HG03439 (cell line): ENCODE results near the gene CD8B2.
"Not testable (repeated sequence)": the region's sequence is repeated elsewhere in the genome, so short reads cannot be mapped to it uniquely, and the experiment has no call there.

ENCODE experiments used
- ATAC-seq: cut with Tn5 transposase; IDR thresholded peaks from one replicate; pipeline ENCODE4 v1.9.1; 2021; ENCODE audit warnings: mild to moderate bottlenecking, moderate library complexity; ENCODE audit not compliant: unreplicated experiment

CD8B2 gene

DNA sequence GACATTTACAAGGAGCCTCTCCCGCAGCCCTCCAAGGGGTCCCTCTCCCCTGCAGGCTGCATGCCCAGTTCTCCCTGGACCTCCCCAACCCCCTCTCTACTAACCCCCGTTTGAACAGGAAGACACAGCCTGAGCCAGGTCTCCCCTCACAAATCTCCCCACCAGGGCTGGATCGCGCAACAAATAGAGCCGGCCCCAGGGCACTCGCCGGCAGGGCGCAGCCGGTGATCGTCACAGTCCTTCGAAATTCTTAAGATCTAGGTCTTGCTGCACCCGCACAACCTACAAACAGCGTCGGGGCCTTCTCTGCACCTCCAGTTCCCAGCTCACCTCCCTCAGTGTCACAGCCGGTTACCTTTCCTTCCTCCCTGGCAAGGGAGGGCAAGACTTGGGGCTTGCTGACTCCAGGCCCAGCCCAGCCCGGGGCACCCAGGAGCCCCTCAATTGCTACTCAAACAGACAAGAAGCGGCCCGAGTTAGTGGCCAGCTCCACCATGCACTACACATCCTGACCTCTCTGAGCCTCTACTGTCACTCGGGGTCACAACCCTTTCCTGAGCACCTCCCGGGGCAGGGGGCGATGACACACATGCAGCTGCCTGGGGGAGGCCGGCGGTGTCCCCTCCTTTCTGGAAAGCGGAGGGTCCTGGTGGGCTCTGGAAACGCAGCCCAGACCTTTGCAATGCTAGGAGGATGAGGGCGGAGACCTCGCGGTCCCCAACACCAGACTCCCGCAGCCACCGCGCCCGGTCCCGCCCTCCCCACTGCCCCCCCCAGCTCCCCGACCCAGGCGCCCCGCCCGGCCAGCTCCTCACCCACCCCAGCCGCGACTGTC, at the start of gene CD8B2:
TSS of gene CD8B2 (plus strand) at position 814 of the 835 bp plus-strand sequence. CDS start 63 bp downstream, outside the sequence.
- ATAC-seq, result not testable (repeated sequence)

DNA sequence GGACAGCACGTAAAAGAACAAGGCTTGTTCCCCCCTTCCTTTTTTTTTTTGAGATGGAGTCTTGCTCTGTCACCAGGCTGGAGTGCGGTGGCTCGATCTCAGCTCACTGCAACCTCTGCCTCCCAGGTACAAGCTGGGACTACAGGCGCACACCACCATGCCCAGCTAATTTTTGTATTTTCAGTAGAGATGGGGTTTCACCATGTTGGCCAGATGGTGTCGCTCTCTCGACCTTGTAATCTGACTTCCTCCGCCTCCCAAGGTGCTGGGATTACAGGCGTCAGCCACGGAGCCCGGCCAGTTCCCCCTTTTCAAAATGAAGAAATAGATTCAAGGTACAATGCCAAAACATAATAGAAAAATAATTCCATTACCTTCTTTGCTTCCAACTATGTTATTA, 25.3 kb upstream of the CD8B2 start:
- not testable (repeated sequence) for ATAC-seq

DNA sequence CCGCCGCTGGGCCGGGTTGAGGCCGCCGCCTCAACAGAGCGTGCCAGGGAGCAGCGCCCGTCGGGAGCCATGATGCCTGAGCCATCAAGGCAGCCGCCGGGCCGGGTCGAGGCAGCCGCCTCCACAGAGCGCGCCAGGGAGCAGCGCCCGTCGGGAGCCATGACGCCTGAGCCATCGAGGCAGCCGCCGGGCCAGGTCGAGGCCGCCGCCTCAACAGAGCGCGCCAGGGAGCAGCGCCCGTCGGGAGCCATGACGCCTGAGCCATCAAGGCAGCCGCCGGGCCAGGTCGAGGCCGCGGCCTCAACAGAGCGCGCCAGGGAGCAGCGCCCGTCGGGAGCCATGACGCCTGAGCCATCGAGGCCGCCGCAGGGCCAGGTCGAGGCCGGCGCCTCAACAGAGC, 19.6 kb upstream of the CD8B2 start:
- not testable (repeated sequence) for ATAC-seq

DNA sequence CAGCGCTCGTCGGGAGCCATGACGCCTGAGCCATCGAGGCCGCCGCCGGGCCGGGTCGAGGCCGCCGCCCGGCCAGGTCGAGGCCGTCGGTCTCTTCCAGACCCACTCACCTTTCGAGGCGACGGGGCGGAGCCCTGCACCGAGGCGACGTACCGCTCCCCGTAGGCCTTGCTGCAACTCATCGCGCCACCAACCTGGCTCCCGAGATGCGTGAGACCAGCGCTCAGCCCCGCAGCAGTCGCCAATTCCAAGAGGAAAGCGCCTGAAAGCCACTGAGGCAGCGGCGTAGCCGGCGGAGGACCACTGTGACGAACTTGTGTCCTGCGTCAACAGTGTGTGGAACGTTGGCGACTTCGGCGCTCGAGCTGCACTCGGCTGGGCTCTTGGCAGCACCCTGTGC, 19.1 kb upstream of the CD8B2 start, which contains the start of gene RGPD3:
TSS of gene RGPD3 (minus strand) at position 307 of the 400 bp plus-strand sequence. CDS start at position 182, 125 bp downstream.
- not testable (repeated sequence) for ATAC-seq

DNA sequence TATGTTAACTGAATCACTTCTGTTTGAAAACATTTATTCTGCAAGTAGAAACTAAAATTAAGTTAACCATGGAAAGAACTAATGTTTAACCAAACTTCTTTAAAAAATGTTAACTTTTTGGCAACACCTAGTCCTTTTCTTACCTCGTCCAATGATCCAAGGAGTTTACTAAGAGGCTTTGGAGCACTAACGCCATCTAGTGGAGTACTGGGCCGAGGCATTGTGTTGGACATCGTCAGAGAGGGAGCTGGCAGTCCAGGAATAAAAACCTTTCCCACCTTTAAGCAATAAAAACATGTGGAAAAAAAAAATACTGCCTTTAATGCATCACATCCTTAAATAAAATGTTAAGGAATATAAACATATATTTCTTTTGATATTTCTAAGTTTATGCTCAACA, 16.5 kb upstream of the CD8B2 start:
- not testable (repeated sequence) for ATAC-seq

DNA sequence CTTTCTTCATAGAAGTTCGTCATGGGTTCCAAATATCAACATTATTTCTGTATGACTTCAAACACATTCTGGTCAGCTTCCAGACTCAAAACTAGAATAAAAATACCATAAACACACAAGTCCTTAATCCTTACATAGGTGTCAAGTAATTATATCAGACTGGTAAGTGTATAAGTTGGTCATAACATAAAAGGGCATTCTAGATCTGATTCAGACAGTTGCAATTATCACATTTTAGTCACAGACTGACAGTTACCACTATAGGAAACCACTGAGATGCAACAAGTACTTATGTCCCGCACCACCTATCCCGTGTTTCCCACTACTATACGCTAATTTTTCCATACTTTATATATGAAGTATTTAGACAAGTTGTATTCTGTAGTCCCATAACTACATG, 9.5 kb upstream of the CD8B2 start:
- not testable (repeated sequence) for ATAC-seq

DNA sequence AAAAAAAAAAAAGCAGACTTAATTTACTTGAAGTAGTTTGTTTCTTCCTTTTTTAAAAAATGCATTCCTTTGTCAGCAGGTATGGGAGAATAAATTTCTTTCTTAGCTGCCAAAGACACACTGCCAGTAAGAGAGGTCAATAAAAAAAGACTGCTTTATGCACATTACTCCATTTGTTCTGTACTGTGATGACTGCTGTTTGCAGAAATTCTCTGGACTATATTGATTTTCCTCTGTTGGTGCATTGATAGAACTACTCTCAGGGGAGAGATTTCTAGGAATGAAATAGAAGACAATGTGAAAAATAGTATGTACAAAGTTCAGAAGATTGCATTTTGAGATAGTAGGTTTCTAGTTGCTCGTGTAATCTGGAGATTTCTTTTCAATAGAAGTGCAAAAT, 7.6 kb upstream of the CD8B2 start:
- ATAC-seq, result not testable (repeated sequence)

DNA sequence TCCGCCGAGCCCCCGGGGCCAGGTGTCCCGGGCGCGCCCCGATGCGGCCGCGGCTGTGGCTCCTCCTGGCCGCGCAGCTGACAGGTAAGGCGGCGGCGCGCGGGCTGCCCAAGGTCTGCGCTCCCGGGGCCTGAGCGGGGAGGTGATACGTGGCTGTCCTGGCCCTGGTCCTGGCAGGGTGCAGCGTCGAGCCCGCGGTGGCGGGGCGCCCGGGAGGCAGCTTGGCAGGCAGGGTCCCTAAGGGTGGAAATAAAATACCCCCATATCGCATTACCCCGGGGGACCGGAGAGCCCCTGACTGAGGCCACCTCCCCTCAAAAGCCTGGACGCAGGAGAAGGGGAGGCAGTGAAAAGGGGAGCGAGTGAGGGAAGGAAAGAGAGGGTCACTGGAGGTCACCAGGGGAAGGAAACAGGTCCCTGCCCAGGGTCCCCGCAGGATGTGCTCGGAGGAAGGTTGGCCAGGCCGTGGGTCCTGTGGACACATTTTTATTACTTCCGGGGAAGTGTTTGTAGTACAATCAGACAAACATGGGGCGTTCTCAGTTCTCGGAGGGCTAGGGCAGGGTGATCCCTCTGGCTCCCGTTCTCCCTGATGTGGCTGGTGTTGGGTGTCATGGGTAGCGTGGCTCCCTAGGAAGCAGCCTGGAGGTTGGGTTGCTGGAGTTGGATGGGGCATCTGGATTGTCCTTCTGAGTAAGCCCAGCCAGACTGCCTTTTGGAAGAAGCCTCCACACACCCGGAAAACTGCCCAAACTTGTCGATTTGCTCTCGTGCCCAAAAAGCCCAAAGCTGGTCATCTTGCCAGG, 425 bp downstream of the CD8B2 start:
- ATAC-seq, result not testable (repeated sequence)

DNA sequence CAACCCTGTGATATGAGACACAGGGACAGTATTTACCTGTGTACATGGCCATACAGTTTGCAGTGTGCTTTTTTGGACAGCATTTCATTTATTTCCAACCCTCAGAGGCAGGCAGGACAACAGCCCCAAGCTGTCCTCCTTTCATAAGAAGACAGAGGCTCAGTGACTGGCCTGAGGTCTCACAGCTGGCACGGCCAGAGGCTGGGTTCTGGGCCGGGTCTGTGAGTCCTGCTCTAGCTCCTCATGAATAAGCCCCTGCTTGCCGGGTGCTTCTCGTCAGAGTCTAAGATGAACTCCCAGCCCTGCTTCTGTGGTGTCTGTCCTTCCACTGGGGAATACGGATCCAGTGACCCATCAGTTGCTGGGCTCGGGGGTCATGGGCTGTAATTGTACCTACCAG, 2.5 kb downstream of the CD8B2 start:
- ATAC-seq, result not testable (repeated sequence)

DNA sequence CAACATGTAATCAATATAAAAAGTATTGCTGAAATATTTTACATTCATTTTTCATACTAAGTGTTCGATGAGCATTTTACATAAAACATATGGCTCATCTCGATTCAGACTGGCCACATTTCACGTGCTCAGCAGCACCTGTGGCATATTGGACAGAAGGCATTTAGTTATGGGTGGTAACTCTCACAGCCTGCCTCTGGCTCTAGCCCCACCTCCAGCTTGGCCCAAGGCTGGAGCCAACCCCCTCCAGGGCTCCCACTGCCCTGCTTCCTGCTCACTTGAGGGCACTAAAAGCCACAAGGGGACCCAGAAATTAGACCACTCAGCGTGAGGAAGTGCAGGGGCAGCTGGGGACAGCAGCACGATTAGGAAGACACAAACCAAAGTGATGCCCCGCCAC, 5.2 kb downstream of the CD8B2 start:
- not testable (repeated sequence) for ATAC-seq

DNA sequence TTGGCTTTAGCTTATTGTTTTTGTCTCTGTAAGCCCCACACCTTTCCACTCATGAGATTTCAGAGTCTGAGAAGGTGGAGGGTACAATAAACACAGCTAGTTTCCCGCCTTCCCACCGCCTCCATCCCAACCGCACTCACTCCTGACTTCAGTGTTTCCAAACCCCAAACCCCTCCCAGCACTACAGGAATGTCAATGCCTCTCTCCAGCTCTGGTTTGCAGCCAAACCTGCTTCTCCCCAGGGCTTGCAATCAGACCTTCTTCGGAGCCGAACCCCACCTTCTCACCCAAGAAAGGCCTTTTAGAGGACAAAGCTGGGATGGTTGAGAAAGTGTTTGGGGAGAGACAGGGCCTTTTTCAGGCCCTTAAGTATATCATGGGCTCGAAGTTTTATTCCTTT, 5.7 kb downstream of the CD8B2 start:
- not testable (repeated sequence) for ATAC-seq

DNA sequence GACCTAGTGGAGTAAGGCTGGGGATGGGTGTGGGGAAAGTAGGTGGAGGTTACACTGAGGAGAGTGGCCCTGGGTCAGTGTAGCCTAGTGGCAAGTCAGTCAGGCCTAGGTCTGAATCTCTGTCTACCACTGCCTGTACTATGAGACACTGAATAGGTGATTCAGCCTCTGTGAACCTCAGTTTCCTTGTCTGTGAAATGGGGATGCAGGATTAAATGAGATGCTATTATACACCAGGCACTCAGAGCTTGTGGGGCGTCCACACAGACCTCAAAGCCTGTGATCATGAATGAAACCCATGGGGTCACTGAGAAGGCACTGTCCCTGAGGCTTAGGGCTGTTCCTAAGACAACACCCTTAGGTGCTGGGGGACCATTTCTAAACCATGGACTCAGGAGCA, 11.4 kb downstream of the CD8B2 start:
- not testable (repeated sequence) for ATAC-seq

DNA sequence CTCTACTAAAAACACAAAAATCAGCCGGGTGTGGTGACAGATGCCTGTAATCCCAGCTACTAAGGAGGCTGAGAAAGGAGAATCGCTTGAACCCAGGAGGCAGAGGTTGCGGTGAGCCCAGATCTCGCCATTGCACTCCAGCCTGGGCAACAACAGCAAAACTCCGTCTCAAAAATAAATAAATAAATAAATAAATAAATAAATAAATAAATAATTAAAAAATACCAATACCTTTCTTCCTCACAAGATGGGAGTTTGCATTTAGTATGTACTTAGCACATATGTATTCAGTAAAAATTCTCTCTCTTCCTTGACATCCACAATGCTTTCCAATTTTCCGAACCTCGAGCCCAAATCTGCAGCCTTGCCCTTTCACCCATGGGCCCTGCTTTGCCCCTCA, 13.2 kb downstream of the CD8B2 start:
- ATAC-seq, result not testable (repeated sequence)

DNA sequence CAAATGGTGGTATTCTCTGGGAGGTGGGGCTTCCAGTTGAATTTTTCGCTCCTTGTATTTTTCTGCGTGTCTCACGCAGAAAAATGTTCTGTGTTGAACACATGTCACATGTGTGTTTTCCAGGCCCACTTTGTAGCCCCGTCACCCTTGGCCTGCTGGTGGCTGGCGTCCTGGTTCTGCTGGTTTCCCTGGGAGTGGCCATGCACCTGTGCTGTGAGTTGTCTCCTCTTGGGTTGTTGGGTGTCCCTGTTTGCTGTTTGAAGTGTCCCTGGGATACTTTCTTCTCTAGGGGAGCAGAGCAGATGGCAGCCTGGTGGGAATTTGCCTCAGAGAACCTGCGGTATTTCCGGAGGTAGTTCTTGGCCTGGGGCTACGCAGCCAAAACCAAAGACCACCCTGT, 15.2 kb downstream of the CD8B2 start:
- not testable (repeated sequence) for ATAC-seq

DNA sequence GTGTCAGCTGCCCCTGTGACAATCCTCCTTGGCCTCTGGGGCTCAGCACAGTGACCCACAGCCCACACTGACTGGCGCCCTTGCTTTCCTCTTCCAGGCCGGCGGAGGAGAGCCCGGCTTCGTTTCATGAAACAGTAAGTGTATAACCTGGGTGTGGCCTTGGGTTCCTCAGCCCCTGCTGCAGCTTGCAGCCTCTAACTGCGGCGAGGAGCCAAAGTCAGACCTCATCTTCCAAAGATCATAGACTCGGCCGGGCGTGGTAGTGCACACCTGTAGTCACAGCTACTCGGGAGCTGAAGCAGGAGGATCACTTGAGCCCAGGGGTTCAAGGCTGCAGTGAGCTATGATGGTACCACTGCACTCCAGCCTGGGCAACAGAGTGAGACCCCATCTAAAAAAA, 17.0 kb downstream of the CD8B2 start:
- ATAC-seq, result not testable (repeated sequence)

DNA sequence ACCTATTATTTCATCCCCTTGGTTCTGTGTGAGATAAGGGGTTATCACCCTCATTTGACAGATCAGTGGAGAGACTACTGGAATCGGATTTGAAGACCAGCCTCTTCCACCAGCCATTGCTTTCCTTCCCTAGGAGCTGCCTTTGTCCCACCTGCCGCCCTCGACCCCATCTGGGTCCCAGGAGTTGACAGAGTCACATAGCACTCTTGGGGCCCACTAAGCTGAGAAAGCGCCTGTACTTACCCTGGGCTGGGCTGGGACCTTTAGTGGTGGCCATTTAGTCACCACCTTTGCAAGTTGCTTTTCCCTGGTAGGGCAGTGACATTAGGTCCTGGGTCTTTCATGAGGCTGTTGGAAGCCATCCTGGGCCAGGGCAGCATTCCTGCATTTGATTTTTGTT, 17.6 kb downstream of the CD8B2 start:
- not testable (repeated sequence) for ATAC-seq

DNA sequence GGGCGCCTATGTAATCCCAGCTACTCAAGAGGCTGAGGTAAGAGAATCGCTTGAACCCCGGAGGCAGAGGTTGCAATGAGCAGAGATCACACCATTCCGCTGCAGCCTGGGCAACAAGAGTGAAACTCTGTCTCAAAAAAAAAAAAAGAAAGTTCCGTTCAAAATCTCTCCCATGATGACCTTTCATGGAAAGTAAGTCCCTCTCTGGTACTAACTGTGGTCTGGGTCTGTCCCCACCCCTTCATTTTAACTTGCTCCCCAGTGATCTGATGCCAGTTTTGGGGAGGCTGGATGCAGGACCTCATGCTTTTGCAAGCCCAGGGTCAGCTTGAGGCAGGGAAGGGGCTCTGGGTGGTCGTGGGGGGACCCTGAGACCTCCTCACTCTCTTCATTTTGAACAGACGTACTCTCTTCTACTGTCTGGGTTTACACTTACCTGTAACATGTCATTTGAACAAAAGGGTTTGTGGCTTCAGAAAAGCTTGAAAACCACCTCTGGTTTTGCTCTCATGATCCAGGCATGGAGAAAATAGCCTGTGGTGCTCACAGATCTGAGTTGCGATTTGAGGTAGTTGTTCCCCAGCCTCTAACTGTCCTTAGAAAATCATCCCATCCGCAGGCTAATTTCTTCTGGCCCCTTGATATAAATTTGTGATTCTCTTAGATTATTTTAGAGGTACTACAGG, 19.0 kb downstream of the CD8B2 start:
- ATAC-seq, result not testable (repeated sequence)

DNA sequence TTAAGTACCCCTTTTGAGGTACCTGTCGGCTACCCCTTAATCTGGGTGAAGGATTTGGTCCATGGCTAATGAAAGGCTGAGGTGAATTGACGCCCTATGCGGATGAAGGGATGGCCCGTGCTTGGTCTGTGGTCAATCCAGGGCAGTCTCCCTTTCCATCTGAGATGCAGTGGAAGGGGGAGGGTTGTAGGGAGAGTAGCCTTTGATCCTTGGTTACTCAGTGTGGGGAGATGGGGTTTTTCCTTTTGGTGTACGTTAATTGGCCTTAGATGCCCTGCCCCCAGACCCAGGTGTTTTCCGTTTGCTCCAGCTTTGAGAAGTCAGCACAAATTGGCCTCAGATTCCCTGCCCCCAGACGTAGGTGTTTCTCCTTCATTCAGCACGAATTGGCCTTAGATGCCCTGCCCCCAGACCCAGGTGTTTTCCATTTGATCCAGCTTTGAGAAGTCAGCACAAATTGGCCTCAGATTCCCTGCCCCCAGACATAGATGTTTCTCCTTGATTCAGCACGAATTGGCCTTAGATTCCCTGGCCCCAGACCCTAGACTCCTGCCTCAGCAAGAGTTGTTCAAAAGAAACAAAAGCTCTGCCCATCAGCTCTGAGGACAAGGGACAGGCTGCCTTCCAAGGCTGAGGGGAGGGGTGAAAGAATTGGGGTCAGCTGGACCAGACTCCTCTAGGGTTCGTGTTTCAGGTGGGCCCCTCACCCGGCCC, 21.7 kb downstream of the CD8B2 start:
- not testable (repeated sequence) for ATAC-seq

DNA sequence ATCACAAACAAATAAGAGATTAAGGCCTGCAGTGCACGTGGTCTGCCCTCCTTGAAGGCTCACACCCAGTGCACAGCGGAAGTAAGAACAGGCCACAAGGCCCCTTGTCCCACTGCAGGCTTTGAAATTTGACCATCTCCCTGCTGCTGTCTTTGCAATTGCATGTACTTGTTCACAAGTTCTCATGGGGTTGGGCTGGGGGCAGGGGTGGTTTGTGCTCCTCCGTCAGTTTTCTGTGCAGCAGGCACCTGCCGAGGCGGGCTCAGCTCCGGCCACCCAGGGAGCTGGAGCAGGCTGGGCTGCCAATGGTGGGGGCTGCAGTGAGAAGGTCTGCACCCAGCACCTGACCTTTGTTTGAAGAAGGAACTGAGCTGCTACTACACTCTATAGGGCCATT, 22.2 kb downstream of the CD8B2 start:
- not testable (repeated sequence) for ATAC-seq

DNA sequence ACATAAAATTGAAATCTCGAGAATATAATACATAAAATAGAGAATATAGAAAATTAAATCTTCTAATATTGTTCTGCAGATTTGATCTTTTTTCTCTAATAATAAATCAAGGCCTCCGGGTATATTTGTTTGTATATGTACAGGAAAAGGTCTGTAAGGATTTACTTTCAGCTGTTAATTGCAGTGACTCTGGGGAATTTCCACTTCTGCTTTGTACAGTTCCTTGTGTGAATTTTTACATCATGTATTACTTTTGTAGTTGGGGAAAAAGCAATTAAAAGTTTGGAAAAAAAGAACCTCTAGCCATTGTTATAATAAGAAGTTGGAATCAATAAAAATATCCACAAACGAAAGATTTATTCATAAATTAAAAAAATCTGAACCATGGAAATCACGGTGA, 23.6 kb downstream of the CD8B2 start:
- ATAC-seq, result not testable (repeated sequence)
